ENCODE results near the gene SPANXN4.

SPANXN4 gene, protein sequence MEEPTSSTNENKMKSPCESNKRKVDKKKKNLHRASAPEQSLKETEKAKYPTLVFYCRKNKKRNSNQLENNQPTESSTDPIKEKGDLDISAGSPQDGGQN

GRCh38 chrX:143025628-143026027, at the start of gene SPANXN4:
Gene SPANXN4, plus strand, starts transcription at chrX:143025928. Its CDS starts 87 bp downstream, at chrX:143026015.
- DNase-seq (ENCODE audit: low read depth in 2 of 2), result no peak

DNA sequence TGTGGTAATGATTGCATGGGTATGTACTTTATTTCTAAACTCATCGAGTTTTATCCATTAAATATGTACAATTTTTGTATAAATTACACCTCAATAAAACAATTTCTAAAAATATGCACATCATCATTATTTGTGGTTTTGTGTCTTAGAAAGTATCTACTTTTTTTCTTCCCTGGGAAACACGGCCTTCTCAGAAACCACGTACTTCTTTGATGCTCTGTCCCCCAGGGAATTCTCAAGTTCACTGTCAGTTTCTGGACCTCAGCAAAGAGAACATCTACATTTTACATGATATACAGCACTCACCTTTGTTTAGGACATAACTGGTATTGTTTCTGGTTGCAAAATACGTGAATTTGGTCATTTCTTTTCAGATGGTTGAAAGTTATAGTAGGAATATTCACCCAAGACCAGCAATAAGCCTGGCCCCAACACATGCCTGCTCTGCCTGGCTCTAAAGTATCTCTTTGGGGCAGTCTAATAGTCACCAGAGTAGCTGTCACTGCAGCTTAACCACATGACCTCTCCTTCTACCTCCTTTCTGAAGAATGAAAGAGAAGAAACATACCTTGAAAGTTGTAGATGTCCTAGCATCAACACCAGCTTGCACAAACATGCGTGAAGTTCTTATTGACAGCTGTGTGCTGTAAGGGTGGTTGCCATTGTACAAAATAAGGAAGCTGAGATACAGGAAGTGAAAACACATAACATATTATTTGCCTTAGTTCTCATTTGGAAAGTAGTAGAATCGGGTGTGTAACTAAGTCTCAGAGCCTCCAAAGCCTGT, 48.4 kb upstream of the SPANXN4 start:
- DNase-seq (ENCODE audit: low read depth in 2 of 2), result no peak

DNA sequence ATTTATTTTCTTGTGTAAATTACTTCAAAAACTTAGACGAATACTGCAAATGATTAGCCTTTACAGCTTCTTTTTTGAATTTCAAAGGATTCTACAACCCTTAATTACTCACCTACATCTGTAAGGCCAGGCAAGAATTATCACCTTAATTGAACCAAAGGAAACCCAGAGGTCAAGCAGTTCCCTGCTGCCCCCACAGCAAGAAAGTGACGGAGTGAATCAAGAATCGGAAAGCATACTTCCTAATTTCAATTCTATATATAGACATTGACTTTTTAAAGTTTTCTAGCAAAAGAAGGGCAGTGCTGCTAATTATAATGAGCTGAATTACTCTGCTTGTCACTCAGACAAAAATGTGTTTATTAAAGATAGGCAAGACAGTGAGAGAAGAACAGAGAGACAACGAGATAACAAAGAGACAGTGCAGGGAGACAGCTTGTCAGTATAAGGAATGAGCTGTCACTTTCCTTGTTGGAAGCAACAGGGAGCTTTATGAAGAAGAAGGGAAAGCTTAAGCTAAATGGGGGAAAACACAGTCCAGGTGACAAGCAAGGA, 47.5 kb upstream of the SPANXN4 start:
- no peak for DNase-seq (ENCODE audit: low read depth in 2 of 2)

GRCh38 chrX:142982679-142983078, 43.0 kb upstream of the SPANXN4 start:
- DNase-seq (ENCODE audit: low read depth in 2 of 2), result no peak

GRCh38 chrX:142994988-142995387, 30.7 kb upstream of the SPANXN4 start:
- no peak for DNase-seq (ENCODE audit: low read depth in 2 of 2)

GRCh38 chrX:142998447-142999198, 27.1 kb upstream of the SPANXN4 start:
- no peak for DNase-seq (ENCODE audit: low read depth in 2 of 2)

GRCh38 chrX:142999199-142999701, 26.5 kb upstream of the SPANXN4 start:
- DNase-seq (ENCODE audit: low read depth in 2 of 2), result no peak

DNA sequence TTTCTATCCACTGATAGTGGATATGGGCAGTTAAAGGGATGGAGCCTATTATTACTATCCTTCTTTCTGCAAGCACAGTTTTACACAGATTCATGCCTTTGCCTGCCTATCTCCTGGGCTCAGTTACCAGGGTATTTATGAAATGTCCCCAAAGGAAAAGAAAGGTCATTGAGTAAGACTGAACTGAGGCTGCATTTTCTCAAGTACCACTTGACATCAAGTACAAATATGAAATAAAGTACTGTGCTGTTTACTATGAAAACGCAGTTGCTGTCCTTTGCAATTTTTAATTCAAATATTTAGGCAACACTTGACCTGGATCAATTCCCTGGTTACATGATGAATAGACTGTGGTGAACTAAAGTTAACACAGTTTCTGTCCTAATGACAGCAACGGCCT, 23.5 kb upstream of the SPANXN4 start:
- no peak for DNase-seq (ENCODE audit: low read depth in 2 of 2)

DNA sequence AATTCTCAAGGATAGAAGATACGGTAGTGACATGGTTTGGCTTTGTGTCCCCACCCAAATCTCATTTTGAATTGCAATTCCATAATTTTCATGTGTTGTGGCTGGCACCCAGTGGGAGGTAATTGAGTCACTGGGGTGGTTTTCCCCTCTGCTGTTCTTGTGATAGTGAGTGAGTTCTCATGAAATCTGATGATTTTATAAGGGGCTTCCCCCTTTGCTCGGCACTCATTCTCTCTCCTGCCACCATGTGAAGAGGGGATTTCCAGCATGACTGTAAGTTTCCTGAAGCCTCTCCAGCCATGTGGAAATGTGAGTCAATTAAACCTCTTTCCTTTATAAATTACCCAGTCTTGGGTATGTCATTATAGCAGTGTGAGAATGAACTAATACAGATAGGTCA, 8.5 kb upstream of the SPANXN4 start:
- no peak for DNase-seq (ENCODE audit: low read depth in 2 of 2)

GRCh38 chrX:143027275-143027674, 1.5 kb downstream of the SPANXN4 start:
- DNase-seq (ENCODE audit: low read depth in 2 of 2), result no peak

GRCh38 chrX:143047511-143047910, 21.8 kb downstream of the SPANXN4 start:
- no peak for DNase-seq (ENCODE audit: low read depth in 2 of 2)

DNA sequence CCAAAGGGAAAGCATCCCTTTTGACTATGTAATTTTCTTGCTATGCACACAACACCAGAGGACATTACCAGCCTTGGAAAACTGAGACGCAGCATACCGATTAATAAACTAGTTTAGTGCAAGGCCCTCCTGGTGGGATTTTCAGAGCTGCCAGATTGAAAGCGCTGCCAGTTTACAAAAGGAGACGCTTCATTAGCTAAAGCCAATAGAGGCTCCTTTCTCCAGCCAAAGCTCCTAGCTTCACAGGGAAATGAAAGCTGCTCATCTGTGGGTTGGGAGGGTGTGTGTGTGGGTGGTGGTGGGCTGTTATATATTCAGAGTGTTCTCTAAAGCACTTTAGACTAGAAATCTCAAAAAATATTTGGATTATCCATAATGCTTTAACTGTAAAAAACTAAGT, 32.4 kb downstream of the SPANXN4 start:
- no peak for DNase-seq (ENCODE audit: low read depth in 2 of 2)

- no peak for DNase-seq (ENCODE audit: low read depth in 2 of 2)
Measured at GRCh38 chrX:143081231-143081630, 55.5 kb downstream of the SPANXN4 start.

GRCh38 chrX:143082537-143082936, 56.8 kb downstream of the SPANXN4 start:
- DNase-seq (ENCODE audit: low read depth in 2 of 2), result no peak
